Gastrocnemius medialis (tissue), 4 donors: ENCODE measurements around the gene TMEM207.

ENCODE experiments used
- CTCF ChIP-seq, 5 experiments: fragments of 450-650 bp in 3 of 5; fragments of 200-600 bp in 2 of 5; sonication (generic) in 2 of 5; IDR thresholded peaks in 4 of 5; conservative IDR thresholded peaks in 1 of 5; 1 replicate in 4 of 5; 2 replicates in 1 of 5; pipeline ENCODE4 v1.5.1; 2016 to 2019; ENCODE audit warnings: antibody characterized with exemption in 5 of 5, mild to moderate bottlenecking in 3 of 5, moderate library complexity in 3 of 5
- POLR2A ChIP-seq, 2 donors: fragments of 450-650 bp; IDR thresholded peaks; one replicate each; pipeline ENCODE4 v1.6.1; 2017; ENCODE audit warnings: antibody characterized with exemption in 2 of 2, mild to moderate bottlenecking in 2 of 2, moderate library complexity in 2 of 2

GRCh38 chr3:190397889-190398288 is 51.8 kb downstream of the TMEM207 start:
- TF ChIP-seq POLR2A (IDR thresholded peaks at IDR 0.05) = no peak
- TF ChIP-seq CTCF (IDR thresholded peaks at IDR 0.05 in 4 of 5, conservative IDR thresholded peaks at IDR 0.05 in 1 of 5) = no peak
